Activated naive CD8-positive, alpha-beta T cell treated with anti-CD3 and anti-CD28 coated beads, Interleukin-2, amount 50 U/mL, for 16 hours (primary cell): ENCODE measurements around the gene ENPEP.
"Not testable (repeated sequence)": the region's sequence is repeated elsewhere in the genome, so short reads cannot be mapped to it uniquely, and the experiment has no call there.

ENCODE experiments used
- DNase-seq: peaks from one replicate; pipeline ENCODE4 v3.0.0-alpha.2; 2020; ENCODE audit warnings: low read depth, low spot score

Gene ENPEP, protein sequence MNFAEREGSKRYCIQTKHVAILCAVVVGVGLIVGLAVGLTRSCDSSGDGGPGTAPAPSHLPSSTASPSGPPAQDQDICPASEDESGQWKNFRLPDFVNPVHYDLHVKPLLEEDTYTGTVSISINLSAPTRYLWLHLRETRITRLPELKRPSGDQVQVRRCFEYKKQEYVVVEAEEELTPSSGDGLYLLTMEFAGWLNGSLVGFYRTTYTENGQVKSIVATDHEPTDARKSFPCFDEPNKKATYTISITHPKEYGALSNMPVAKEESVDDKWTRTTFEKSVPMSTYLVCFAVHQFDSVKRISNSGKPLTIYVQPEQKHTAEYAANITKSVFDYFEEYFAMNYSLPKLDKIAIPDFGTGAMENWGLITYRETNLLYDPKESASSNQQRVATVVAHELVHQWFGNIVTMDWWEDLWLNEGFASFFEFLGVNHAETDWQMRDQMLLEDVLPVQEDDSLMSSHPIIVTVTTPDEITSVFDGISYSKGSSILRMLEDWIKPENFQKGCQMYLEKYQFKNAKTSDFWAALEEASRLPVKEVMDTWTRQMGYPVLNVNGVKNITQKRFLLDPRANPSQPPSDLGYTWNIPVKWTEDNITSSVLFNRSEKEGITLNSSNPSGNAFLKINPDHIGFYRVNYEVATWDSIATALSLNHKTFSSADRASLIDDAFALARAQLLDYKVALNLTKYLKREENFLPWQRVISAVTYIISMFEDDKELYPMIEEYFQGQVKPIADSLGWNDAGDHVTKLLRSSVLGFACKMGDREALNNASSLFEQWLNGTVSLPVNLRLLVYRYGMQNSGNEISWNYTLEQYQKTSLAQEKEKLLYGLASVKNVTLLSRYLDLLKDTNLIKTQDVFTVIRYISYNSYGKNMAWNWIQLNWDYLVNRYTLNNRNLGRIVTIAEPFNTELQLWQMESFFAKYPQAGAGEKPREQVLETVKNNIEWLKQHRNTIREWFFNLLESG

DNA sequence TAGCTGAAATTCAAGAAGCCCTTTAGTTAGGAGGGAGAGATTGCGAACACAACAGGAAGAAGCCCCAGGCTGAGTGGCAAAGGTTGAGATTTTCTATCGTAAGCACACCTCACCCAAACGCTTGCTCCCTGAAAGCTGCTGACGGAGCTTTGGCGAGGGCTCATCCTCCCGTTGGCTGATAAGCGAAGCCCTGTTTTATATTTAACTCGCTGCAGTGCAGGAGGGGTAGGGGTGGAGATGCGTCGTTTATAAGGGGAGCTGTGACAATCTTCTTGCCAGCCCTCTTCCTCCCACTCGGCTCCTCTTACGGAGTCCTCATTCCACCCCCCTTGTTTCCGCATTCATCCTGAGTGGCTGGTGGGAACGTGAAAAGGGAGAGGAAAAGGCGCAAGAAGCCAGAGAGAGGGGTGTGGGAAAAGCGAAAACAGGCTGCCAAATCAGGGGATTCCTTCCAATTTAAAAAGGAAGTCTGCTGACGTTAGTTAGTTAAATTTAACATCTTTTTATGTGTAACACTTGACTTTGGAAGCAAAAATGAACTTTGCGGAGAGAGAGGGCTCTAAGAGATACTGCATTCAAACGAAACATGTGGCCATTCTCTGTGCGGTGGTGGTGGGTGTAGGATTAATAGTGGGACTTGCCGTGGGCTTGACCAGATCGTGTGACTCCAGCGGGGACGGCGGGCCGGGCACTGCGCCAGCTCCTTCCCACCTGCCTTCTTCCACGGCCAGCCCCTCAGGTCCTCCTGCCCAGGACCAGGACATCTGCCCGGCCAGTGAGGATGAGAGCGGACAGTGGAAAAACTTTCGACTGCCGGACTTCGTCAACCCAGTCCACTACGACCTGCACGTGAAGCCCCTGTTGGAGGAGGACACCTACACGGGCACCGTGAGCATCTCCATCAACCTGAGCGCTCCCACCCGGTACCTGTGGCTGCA lies at the start of gene ENPEP:
Gene ENPEP, plus strand, starts transcription at position 275 of the 938 bp plus-strand sequence. Its CDS starts 260 bp downstream, at position 535.
- no peak for DNase-seq

DNA sequence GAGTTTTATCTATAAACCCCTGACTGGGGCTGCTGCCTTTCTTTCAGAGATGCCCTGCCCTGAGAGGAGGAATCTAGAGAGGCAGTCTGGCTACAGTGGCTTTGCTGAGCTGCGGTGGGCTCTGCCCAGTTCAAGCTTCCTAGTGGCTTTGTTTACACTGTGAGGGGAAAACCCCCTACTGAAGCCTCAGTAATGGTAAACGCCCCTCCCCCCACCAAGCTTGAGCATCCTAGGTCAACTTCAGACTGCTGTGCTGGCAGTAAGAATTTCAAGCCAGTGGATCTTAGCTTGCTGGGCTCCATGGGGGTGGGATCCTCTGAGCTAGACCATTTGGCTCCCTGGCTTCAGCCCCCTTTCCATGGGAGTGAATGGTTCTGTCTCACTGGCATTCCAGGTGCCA lies 44.1 kb upstream of the ENPEP start:
- DNase-seq, result not testable (repeated sequence)

DNA sequence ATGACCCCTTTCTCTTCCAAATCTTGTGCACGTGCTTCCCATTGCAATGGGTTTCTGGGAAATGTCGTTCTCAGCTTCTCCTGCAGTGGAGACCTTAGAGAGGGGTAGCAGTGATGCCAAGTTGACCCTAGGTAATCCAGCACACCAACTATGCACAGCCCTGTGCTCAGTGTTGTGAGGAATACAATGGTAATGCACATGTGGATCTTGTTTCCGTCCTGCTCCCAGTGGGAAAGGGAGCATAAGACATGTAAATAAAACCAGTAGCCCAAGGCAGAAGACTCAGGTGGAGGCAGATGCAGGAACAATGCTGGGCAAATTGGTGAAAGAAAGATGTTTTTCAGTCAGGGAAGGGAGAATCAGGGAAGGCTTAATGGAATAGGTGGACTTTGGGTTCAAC lies 38.7 kb upstream of the ENPEP start:
- not testable (repeated sequence) for DNase-seq

DNA sequence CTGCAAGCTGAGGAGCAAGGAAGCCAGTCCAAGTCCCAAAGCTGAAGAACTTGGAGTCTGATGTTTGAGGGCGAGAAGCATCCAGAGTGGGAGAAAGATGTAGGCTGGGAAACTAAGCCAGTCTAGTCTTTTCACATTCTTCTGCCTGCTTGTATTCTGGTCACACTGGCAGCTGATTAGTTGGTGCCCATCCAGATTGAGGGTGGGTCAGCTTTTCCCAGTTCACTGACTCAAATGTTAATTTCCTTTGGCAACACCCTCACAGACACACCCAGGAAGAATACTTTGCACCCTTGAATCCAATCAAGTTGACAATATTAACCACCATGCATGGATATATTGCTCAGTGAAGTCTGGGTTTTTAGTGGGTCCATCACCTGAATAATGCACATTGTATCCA lies 36.7 kb upstream of the ENPEP start:
- DNase-seq, result not testable (repeated sequence)

DNA sequence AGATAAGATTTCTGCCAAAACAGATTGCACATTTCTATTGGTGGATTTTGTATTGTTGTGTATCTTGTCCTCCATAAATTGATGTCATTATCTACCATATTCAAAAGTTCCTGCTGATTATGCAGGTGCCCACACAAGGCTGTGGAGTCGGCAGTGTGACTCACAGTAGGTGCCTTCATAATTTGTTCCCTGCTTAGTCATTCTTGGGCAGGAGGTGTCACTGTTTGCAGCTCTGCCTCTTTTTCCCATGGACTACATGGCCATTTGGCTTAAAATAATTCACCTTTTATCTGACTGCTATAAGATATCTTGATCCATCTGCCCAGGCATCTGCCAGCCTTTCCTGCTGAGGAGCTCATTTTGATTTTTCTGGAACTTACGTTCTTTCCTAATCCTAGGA lies 33.6 kb upstream of the ENPEP start:
- DNase-seq, result no peak

DNA sequence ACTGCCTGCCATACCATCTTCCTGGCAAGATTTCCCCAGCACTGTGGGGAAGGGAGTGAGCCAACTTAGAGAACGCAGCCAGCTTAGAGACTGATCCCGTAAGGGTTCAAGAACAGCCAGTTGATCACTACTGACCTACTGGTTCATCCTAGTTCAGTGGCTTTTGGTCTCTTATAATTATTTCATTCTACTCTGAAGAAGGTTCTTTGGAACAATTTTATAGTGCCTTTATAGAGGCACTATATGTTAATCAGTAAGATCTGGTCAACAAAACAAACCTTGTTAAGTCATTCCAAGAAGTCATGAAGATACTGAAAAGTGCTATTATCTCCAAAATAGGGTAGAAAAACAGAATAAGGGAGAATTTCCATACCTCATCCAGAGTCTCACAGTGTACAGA lies 33.2 kb upstream of the ENPEP start:
- no peak for DNase-seq

DNA sequence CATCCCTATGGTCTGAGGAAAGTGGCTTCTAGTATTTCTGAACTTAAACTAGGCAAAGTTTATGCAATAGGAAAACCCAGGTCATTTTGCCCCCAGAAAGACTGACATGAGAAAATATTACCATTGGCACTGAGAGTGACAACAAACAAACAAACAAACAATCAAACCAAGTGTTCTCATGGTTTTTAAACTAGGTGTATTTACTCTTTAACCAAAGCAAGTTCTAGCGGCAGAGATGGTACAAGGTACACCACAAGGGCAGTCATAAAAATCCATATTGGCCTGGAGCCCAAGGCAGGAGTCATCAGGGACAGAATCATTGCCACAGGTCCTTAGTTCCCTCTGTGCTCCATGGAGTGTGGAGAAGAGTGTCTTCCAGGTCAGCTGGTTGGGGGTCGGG lies 26.0 kb upstream of the ENPEP start:
- DNase-seq, result no peak

DNA sequence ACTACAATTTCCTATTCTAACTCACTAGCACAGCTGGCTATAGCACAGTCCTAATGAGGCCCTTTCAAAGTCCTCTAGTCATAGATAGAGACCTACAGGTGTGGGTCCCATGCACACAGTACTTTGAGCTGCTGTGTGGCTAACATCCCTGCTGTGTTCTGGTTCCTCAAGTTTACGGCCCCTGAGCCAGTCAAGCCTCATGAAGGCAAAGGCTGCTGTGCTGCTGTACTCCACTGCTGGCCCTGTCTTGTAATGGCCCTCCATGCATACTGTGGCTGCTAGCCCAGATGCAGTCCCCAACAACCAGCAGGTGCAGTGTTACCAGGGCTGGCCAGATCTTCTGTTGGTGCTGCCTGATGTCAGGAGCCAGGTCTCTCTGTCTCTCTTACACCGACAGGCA lies 23.4 kb upstream of the ENPEP start:
- no peak for DNase-seq

DNA sequence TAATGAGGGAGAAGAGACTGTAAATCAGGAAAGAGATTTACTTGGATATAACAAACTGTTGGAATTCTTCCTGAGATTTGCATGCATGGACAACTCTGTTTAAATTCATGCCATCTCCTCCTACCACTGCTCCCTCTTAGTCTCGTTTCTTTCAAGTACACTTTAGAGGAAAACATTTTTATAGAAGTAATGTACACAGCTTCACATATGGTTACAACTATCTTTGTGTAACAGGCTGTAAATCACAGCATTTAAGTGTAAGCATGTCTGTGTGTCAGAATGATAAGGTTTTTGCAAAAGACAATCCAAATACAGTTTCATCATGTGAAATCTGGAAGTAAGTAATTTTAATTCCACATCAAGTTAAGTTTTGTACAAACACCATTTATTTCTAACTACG lies 21.5 kb upstream of the ENPEP start:
- DNase-seq, result no peak

DNA sequence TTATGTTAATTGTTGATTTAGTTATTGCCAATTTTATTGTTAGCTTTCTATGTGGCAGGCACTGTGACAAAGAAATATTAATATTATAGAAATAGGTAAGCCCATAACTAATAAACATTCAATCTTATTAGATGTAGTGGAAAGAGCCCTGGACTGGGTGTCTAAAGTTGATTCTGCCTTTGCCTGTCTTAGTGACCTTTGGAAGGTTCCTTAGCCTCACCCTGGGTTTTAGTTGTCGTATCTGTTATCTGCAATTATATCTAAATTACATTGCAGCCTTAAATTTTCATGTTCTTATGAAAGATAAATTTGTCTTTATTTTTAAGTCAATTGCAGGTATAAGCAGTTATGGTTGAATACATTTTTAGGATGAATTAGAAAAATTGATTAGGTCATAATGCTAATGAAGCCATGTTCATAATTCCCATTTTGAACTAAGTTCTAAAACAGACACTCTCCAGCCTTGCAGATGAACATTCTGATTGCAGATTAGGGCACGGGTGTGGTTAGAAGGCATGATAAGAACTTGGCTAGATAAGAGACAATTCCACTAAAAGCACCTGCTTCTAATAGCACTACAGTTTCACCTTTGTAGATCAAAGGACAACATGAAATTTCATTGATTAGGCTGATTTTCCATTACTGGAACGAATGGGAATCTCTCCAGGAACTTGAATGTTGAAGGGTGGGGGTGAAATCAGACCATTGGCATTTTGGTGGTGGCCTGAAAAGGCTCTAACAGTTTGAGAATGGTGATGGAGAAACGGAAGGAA lies 17.3 kb upstream of the ENPEP start:
- DNase-seq, result no peak

DNA sequence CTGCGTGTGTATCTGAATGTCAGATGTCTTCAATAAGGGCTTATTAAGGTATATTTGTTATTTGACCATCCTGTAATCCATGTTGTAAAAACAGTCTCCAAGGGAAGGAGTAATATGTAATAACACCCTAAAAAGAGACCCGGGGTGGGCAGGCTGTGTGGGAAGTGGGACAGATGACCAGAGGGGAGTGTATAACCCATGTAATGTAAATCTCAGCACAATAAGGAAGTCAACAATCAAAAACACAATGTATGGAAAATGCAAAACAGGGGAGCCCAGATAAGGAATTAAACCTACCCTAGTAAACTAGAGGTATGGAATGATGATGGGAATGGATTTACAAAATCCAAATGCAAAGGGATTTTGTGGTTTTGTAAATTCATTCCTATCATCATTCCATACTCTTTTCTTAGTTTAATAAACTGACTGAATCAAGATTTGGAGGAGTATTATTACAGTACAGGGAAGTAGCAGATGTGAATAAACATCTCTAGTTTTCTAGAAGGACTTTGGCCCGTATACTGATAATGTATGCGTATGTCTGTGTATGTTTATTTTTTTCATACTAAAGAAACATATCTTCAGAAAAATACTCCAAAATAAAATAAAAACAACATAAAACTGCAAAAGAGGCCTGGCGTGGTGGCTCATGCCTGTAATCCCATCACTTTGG lies 15.7 kb upstream of the ENPEP start:
- no peak for DNase-seq

DNA sequence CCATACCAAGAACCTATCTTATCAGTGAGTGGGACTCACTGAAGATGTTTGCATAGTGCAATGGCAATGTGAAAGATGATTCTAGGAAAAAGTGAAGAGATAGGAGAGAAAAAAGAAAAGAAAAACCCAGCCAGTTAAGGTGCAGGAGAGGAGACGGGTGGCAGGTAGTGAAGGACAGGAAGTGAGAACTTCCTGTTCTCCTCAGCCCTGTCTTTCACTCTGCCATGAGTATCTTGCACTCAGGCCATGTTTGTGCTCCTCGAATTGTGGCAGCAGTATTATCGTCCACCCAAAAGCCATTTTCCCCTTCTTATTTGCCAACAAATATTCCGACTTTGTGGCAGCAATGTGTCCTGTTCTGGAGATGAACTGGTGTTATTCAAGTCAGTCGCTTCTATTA lies 8.6 kb upstream of the ENPEP start:
- no peak for DNase-seq

DNA sequence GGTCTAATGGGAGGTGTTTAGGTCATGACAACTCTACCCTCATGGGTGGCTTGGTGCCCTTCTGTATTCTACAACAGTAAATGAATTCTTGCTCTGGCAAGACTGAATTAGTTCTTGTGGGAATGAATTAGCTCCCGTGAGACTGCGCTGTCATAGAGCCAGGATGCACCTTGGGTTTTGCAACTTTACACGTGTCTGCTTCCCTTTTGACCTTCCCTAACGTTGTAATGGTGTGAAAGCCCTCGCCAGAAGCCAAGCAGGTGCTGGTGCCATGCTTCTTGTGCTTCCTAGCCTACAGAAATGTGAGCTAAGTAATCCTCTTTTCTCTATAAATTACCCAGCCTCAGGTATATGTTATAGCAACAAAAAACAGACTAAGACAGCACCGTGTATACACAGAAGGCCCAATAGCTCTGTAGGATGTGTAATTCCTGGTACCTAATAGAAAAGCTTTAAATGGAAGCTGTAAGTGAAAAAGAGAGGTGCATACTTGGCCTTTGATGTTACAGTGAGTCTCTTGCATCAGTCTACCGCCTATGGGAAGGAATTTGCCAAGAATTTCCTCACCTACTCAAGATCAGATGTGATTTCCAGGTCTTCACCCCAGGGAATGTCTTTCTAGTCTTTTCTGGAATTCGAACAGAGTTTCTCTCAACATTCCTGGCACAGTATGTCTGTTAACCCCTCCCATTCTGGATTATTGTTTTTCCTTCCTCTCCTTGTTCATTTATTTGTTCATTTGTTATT lies 3.2 kb upstream of the ENPEP start:
- no peak for DNase-seq

DNA sequence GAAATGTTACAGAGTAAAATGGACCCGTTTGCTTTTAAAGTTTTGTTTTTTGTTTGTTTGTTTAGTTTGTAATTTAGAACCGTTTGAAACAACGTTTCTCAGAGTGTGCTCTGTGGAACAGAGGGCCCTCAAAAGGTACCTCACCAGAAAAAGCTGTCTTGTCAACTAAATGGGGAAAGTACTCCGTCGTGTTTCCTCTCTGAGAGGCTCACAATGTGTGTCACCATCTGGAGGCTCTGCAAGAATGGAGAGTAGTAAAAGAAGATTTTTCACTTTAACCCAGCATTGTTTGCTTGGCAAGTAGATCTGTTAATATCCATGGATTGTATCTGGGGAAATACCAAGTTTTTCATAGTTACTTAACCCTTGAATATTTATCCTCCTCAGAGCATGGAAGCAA lies 1.5 kb upstream of the ENPEP start:
- DNase-seq, result no peak

DNA sequence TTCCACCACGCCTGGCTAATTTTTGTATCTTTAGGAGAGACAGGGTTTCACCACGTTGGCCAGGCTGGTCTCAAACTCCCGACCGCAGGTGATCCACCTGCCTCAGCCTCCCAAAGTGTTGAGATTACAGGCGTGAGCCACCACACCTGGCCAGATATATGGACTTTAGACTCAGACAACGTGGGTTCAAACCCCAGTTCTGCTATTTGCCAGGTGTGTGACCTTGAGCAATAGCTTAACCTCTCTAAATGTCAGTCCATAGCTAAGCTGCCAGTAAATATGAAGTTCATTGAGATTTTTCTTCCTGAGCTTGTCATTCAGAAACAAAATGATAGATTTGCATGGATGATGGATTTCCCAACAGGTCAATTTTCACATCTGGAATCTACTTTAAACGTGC lies 875 bp upstream of the ENPEP start:
- DNase-seq, result not testable (repeated sequence)

DNA sequence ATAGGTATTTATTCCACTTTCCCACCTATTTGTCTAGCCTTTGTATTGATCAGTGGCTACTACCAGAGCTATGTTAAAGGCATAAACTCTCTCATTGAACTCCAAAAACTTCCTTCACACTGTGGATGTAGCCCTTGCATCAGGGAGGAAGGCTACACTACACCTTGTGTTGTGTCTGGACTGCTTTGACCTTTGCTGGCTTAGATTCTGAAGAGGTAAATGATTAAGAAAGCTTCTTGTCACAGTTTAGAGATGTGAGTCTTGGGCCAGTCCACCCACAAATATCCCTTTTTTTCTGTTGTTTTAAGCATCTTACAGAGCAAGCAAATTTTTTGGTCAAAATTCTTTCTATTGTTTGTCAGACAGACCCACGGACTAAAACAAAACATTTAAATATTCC lies 1.9 kb downstream of the ENPEP start:
- no peak for DNase-seq

DNA sequence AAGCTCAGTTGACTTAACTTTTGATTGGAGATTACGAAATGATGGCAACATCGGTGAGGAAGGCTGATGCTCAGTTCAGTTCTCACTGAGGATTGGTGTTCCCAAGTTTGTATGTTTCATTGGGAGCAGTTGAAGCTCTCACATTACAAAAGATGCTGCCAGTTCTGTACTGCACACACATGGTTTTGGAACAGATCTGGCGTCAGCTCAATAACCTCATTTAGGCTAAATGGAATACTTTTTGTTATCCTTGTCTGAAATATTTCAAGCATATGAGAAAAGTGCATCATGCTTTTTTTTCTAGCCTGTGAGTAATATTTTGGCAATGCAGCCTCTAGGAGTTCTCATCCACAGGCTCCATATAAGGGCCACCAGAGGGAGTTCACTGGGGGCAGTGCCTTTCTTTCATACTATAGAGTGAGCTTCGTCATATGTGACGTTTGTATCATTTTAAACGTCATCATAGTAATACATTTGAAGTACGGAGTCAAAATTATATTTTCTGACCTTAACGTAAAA lies 4.1 kb downstream of the ENPEP start:
- DNase-seq, result no peak

DNA sequence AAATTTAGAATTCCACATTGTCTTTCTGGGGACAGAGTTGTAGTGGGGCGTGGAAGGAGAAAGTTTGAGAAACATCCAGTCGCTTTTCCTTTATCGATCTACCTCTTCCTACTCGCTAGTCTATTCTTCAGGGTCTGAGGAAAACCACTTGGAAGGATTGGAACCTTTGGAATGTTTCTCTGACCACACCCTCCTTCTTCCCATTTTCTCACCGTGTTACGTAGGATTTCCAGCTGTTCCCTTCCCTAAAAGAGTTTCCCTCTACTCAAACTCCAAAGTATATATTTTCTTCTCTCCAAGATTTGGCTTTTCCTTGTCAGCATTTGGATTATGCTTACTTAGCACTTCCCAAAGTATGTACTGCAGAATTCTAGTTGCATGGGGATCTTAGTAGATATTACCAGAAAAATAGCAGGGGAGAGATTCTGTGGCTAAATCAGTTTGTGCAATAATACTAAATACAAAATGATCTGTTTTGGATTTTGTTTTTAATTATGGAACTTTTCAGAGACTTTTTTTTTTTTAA lies 4.9 kb downstream of the ENPEP start:
- no peak for DNase-seq

DNA sequence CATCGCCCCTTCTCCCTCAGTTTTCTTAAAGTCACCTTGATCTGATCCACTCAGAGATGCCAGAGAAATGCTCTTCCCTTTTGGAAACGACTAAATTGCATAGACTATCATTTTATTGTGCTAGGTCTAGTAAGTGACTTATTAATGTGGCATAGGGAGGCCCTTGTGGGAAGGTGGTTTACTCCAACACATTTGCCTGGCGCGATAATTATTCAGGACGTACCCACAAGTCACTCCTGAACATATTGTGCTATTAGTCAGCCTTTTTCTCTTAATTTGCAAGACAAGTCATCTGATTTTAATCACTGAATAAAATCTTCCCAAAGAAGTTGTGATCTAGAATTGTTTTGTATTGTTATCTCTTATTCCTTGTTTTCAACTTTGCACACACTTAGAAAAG lies 7.6 kb downstream of the ENPEP start:
- DNase-seq, result no peak
